OCI-LY7 (cell line): ENCODE results near the gene TSPAN10. TPM values are rescaled to one million over a fixed set of nuclear protein-coding genes. Genes with fewer than 3 reads are reported as not detected.

Experiments used
- BruUV-seq: library from RNA; stranded (reverse); fragments of 400-500 nt; replicated peaks from 2 replicates; lab custom pipeline; 2021; lab: Mats Ljungman, UMichigan
- CTCF ChIA-PET: fragments of 300-600 bp; sonication (Branson Sonifier 250); formaldehyde crosslinking; loops from one replicate; lab custom pipeline; 2022; ENCODE audit warnings: antibody characterized with exemption; ENCODE audit not compliant: unreplicated experiment; lab: Charles Lee
- POLR2A ChIA-PET: fragments of 300-600 bp; sonication (Branson Sonifier 250); formaldehyde crosslinking; loops from one replicate; lab custom pipeline; 2022; ENCODE audit warnings: antibody characterized with exemption; lab: Charles Lee
- DNase-seq: peaks from one replicate; pipeline ENCODE4 v3.0.0-alpha.2; 2015; ENCODE audit warnings: low spot score
- H2AFZ ChIP-seq: fragments of 200-600 bp; sonication (generic), shearing (Covaris generic); 2 replicates; pipeline ENCODE4 v1.6.1; 2014; ENCODE audit warnings: mild to moderate bottlenecking, antibody characterized with exemption, low read length, moderate library complexity
- H3K27ac ChIP-seq: fragments of 200-600 bp; sonication (generic); 2 replicates; pipeline ENCODE4 v1.5.1; 2014; ENCODE audit warnings: mixed run types, low read depth, mild to moderate bottlenecking, moderate library complexity, low read length, inconsistent platforms; ENCODE audit not compliant: poor library complexity, severe bottlenecking
- H3K36me3 ChIP-seq: fragments of 200-600 bp; sonication (generic); 2 replicates; pipeline ENCODE4 v1.6.1; 2014; ENCODE audit warnings: mild to moderate bottlenecking, antibody characterized with exemption, low read length, moderate library complexity, mixed read lengths; ENCODE audit not compliant: insufficient read depth
- H3K4me1 ChIP-seq: fragments of 200-600 bp; sonication (generic); 2 replicates; pipeline ENCODE4 v1.5.1; 2014; ENCODE audit warnings: mild to moderate bottlenecking, low read length; ENCODE audit not compliant: insufficient read depth, poor library complexity, severe bottlenecking
- H3K4me2 ChIP-seq: fragments of 200-600 bp; sonication (generic); 2 replicates; pipeline ENCODE4 v1.6.1; 2014; ENCODE audit warnings: mild to moderate bottlenecking, low read length
- H3K4me3 ChIP-seq: fragments of 200-600 bp; sonication (generic); 2 replicates; pipeline ENCODE4 v1.5.1; 2014; ENCODE audit warnings: mild to moderate bottlenecking, low read depth, low read length; ENCODE audit not compliant: poor library complexity, severe bottlenecking
- H3K79me2 ChIP-seq: fragments of 200-600 bp; sonication (generic); 2 replicates; pipeline ENCODE4 v1.6.1; 2016; ENCODE audit warnings: low read depth, mild to moderate bottlenecking, low read length, moderate library complexity, mixed read lengths; ENCODE audit not compliant: insufficient read depth
- H3K9me2 ChIP-seq: fragments of 200-600 bp; sonication (generic); 2 replicates; pipeline ENCODE4 v1.6.1; 2016; ENCODE audit warnings: mild to moderate bottlenecking, low read length, mixed read lengths; ENCODE audit not compliant: insufficient read depth
- H3K9me3 ChIP-seq: fragments of 200-600 bp; sonication (generic); 2 replicates; pipeline ENCODE4 v1.6.1; 2014; ENCODE audit warnings: mild to moderate bottlenecking, mixed run types, low read length, mixed read lengths
- H4K20me1 ChIP-seq: fragments of 200-600 bp; sonication (generic); 2 replicates; pipeline ENCODE4 v1.6.1; 2014; ENCODE audit warnings: mild to moderate bottlenecking, antibody characterized with exemption, low read length, moderate library complexity, mixed read lengths; ENCODE audit not compliant: insufficient read depth
- CTCF ChIP-seq: fragments of 200-600 bp; sonication (generic); conservative IDR thresholded peaks from 2 replicates; pipeline ENCODE4 v1.5.1; 2014; ENCODE audit warnings: mild to moderate bottlenecking, antibody characterized with exemption, low read length, moderate library complexity, mixed read lengths
- EZH2phosphoT487 ChIP-seq: fragments of 200-600 bp; sonication (generic); IDR thresholded peaks from 2 replicates; pipeline ENCODE4 v1.6.1; 2018; ENCODE audit warnings: low read depth, borderline replicate concordance, mild to moderate bottlenecking, mixed run types, antibody characterized with exemption, low read length, moderate library complexity, mixed read lengths
- intact Hi-C: fragments of 100-400 bp; cut with micrococcal nuclease; formaldehyde crosslinking; loops from one replicate; pipeline ENCODE4 v1.10.0; 2022; ENCODE audit not compliant: unreplicated experiment
- total RNA-seq, 2 experiments: library from RNA; depleted of rRNA in 1 of 2; stranded (reverse); fragments of >200 nt in 1 of 2; shearing (Covaris generic) in 1 of 2; gene quantifications; 2 replicates each; pipeline ENCODE4 v1.2.3, GENCODE V29; 2014 to 2022

The TSPAN10 gene
- total RNA-seq, 2 experiments from 2014 or later, result 0.95 to 2.4 TPM

- no peaks in the 10 kb centered on the region for H3K9me2 ChIP-seq
- POLR2A ChIA-PET, result interaction anchor here (0.6 kb wide), 1 partner anchor 474 kb away, joined by 3 read pairs; no protein-coding TSS in a partner anchor
- no TSS peak for BruUV-seq
- TF ChIP-seq EZH2phosphoT487, result no peak
- TF ChIP-seq CTCF, result no peak
- no peaks in the 10 kb centered on the region for H3K9me3 ChIP-seq
- H2AFZ ChIP-seq, result no peak overlapping the region
- H3K4me1 ChIP-seq, result peaks cover 36% of the 10 kb centered on the region
- peaks cover 33% of the 10 kb centered on the region for H3K36me3 ChIP-seq
- H3K4me2 ChIP-seq, result no peak overlapping the region
- H4K20me1 ChIP-seq, result no peaks in the 10 kb centered on the region
- peaks cover 36% of the 10 kb centered on the region for H3K79me2 ChIP-seq
- CTCF ChIA-PET, result no interaction called here
- no peak overlapping the region for H3K27ac ChIP-seq
- no peak for DNase-seq
- no peak overlapping the region for H3K4me3 ChIP-seq
- intact Hi-C loops, result no loop called here
Observed at GRCh38 chr17:81664051-81664470, 27.1 kb downstream of the TSPAN10 start.

GRCh38 chr17:81665205-81666091 lies 28.5 kb downstream of the TSPAN10 start:
- Histone ChIP-seq H4K20me1 (no peaks in the 10 kb centered on the region), H3K79me2 (peaks cover 36% of the 10 kb centered on the region), H3K4me1 (peaks cover 25% of the 10 kb centered on the region), H3K9me2 (no peaks in the 10 kb centered on the region), H3K9me3 (no peaks in the 10 kb centered on the region), H3K4me2 (peak overlapping the region; percentile 88), H2AFZ (peak overlapping the region; percentile 8; the same call in 1 of the 2 replicates), H3K4me3 (peak overlapping the region; percentile 100), H3K27ac (peak overlapping the region; percentile 62), H3K36me3 (peaks cover 47% of the 10 kb centered on the region)
- TF ChIP-seq CTCF (no peak), EZH2phosphoT487 (no peak)
- intact Hi-C loops, result loop anchor here (1.0 kb wide), 1 partner anchor 28 kb away; the partner anchor contains the start of genes NPLOC4 and TSPAN10
- DNase-seq, result peak; percentile 61
- ChIA-PET CTCF (interaction anchor here (0.5 kb wide), 1 partner anchor 147 kb away, joined by 6 read pairs; no protein-coding TSS in a partner anchor), POLR2A (interaction anchor here (0.7 to 2.1 kb wide), 2 partner anchors 9 to 18 kb away, joined by 3 to 8 read pairs; partner anchors contain the start of genes ARL16, HGS and PDE6G)
- no TSS peak for BruUV-seq
